HepG2 (cell line): ENCODE measurements around the gene RREB1. TPM values are rescaled to one million over a fixed set of nuclear protein-coding genes. Genes with fewer than 3 reads are reported as not detected.

Experiments used
- AKAP8 ChIP-seq: sonication (generic); formaldehyde crosslinking; IDR thresholded peaks from 2 replicates; pipeline ENCODE4 v1.5.1; 2020; ENCODE audit warnings: mild to moderate bottlenecking, missing genetic modification reagents
- ATM ChIP-seq: fragments of 450-650 bp; IDR thresholded peaks from 2 replicates; pipeline ENCODE4 v1.7.1; 2017; ENCODE audit warnings: mild to moderate bottlenecking, borderline replicate concordance
- CBX1 ChIP-seq: IDR thresholded peaks from one replicate; pipeline ENCODE4 v1.6.1; 2016; ENCODE audit warnings: antibody characterized with exemption, low read depth
- CHCHD3 ChIP-seq: sonication (generic); formaldehyde crosslinking; IDR thresholded peaks from 2 replicates; pipeline ENCODE4 v1.8.0; 2022; ENCODE audit warnings: mild to moderate bottlenecking, missing genetic modification reagents, moderate library complexity
- ELK4 ChIP-seq: sonication (generic); formaldehyde crosslinking; IDR thresholded peaks from 2 replicates; pipeline ENCODE4 v1.9.0; 2021; ENCODE audit warnings: missing genetic modification reagents, borderline replicate concordance
- HOXA9 ChIP-seq: sonication (generic); formaldehyde crosslinking; IDR thresholded peaks from 2 replicates; pipeline ENCODE4 v1.8.1; 2022; ENCODE audit warnings: missing genetic modification reagents, mild to moderate bottlenecking, moderate library complexity, borderline replicate concordance
- KLF9 ChIP-seq: IDR thresholded peaks from 2 replicates; pipeline ENCODE4 v1.6.1; 2016; ENCODE audit warnings: low read depth
- MLX ChIP-seq: IDR thresholded peaks from 2 replicates; pipeline ENCODE4 v1.6.1; 2016
- NFRKB ChIP-seq: fragments of 450-650 bp; IDR thresholded peaks from 2 replicates; pipeline ENCODE4 v1.6.1; 2017
- PHF5A ChIP-seq: IDR thresholded peaks from one replicate; pipeline ENCODE4 v1.6.1; 2018; ENCODE audit warnings: low read depth, missing genetic modification reagents; ENCODE audit not compliant: unreplicated experiment
- POLR2AphosphoS5 ChIP-seq: IDR thresholded peaks from 2 replicates; pipeline ENCODE4 v1.6.1; 2012; ENCODE audit warnings: low read depth, low read length
- PREB ChIP-seq: sonication (generic); formaldehyde crosslinking; IDR thresholded peaks from 2 replicates; pipeline ENCODE4 v1.4.0; 2020; ENCODE audit warnings: missing genetic modification reagents
- SATB2 ChIP-seq: sonication (generic); formaldehyde crosslinking; IDR thresholded peaks from 2 replicates; pipeline ENCODE4 v1.5.0; 2020; ENCODE audit warnings: missing genetic modification reagents
- SP1 ChIP-seq, 2 experiments: fragments of 450-650 bp in 1 of 2; sonication (generic) in 1 of 2; formaldehyde crosslinking in 1 of 2; IDR thresholded peaks; 2 replicates each; pipeline versions ENCODE4 v1.4.0 to v1.6.1; 2016 to 2020; ENCODE audit warnings: missing genetic modification reagents in 1 of 2
- ZMAT5 ChIP-seq: sonication (generic); formaldehyde crosslinking; IDR thresholded peaks from 2 replicates; pipeline ENCODE4 v1.5.0; 2020; ENCODE audit warnings: mild to moderate bottlenecking, low read depth, missing genetic modification reagents, borderline replicate concordance
- ZNF160 ChIP-seq: sonication (generic); formaldehyde crosslinking; IDR thresholded peaks from 2 replicates; pipeline ENCODE4 v1.8.0; 2022; ENCODE audit warnings: mild to moderate bottlenecking, inconsistent platforms, missing genetic modification reagents
- ZNF230 ChIP-seq: sonication (generic); formaldehyde crosslinking; IDR thresholded peaks from 2 replicates; pipeline ENCODE4 v1.4.0; 2020; ENCODE audit warnings: mild to moderate bottlenecking, missing genetic modification reagents
- ZNF234 ChIP-seq: sonication (generic); formaldehyde crosslinking; conservative IDR thresholded peaks from 2 replicates; pipeline ENCODE4 v1.5.1; 2020; ENCODE audit warnings: mild to moderate bottlenecking, missing genetic modification reagents
- ZNF431 ChIP-seq: sonication (generic); formaldehyde crosslinking; IDR thresholded peaks from 2 replicates; pipeline ENCODE4 v1.9.0; 2022; ENCODE audit warnings: missing genetic modification reagents, low read depth, mild to moderate bottlenecking, borderline replicate concordance
- ZNF460 ChIP-seq: sonication (generic); formaldehyde crosslinking; IDR thresholded peaks from 2 replicates; pipeline ENCODE4 v1.5.1; 2020; ENCODE audit warnings: missing genetic modification reagents, mild to moderate bottlenecking, borderline replicate concordance
- ZNF713 ChIP-seq: sonication (generic); formaldehyde crosslinking; IDR thresholded peaks from 2 replicates; pipeline ENCODE4 v1.4.0; 2020; ENCODE audit warnings: mild to moderate bottlenecking, missing genetic modification reagents
- polyA plus RNA-seq, 8 experiments: library from polyadenylated mRNA; depleted of rRNA in 3 of 8; stranded (reverse) in 7 of 8; unstranded in 1 of 8; fragments of >200 nt; fragmentation: Illumina TruSeq in 4 of 8; extraction: Trizol in 4 of 8; gene quantifications; 2 replicates each; pipeline versions ENCODE4 v1.2.1 to v1.2.3, GENCODE V29; 2011 to 2016; ENCODE audit warnings: low read depth in 4 of 8, missing spikeins in 1 of 8, mixed read lengths in 1 of 8; ENCODE audit not compliant: insufficient read depth in 1 of 8
- total RNA-seq, 5 experiments: library from RNA; depleted of rRNA; stranded (reverse); fragments of >200 nt; fragmentation: Illumina TruSeq; extraction: Trizol; gene quantifications; 2 replicates each; pipeline ENCODE4 v1.2.3, GENCODE V29; 2016; ENCODE audit warnings: low read depth in 1 of 5
- TF ChIP-seq, protein P1 (sequence below): sonication (generic); formaldehyde crosslinking; IDR thresholded peaks from 2 replicates; pipeline ENCODE4 v1.9.0; 2021; ENCODE audit warnings: missing genetic modification reagents, borderline replicate concordance
- TF ChIP-seq, protein P2 (sequence below): sonication (generic); formaldehyde crosslinking; IDR thresholded peaks from 2 replicates; pipeline ENCODE4 v1.8.0; 2023; ENCODE audit warnings: mild to moderate bottlenecking, missing genetic modification reagents

RREB1 gene
- total and polyA plus RNA-seq, 2 of the 13 experiments (the other 11 are each of a cell fraction or from before 2014, with no cell fraction given), result 6.1 to 23.2 TPM

DNA sequence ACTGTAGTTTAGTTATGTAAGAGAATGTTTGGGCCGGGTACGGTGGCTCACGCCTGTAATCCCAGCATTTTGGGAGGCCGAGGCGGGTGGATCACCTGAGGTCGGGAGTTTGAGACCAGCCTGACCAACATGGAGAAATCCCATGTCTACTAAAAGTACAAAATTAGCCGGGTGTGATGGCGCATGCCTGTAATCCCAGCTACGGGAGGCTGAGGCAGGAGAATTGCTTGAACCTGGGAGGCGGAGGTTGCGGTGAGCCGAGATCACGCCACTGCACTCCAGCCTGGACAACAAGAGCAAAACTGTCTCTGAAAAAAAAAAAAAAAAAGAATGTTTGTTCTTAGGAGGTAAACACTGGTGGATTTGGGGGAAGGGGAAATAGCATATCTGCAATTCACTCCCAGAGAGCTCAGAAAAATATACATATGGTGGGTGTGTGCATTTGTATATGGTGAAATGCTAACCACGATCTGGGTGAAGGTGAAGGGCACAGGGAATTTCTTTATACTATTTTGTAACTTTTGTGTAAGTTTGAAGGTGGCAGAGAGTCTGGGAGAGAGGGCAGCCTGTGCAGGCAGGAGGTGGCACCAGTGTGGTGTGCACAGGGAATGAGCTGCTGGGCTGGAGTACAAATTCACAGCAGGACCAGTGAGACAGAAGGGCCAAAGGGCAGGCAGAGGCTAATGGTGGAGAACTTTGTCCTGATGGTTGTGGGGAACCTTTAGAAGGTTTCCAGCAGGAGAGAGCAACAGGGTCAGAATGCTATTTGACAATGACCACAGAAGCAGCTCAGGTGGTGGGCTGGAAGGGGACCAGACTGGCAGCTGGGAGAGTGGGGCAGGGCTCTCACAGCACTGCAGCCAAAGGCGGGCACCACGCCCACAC lies 162.8 kb downstream of the RREB1 start (continued):
- TF ChIP-seq SP1 (IDR thresholded peaks at IDR 0.05), result no peak
- no peak; the same call in 1 of the 2 replicates for TF ChIP-seq SP1 (CRISPR knock-in tag; IDR thresholded peaks at IDR 0.05)
- no peak for TF ChIP-seq ZNF230 (CRISPR knock-in tag)
- TF ChIP-seq CBX1, result no peak
- TF ChIP-seq CHCHD3 (CRISPR knock-in tag), result no peak
- no peak; the same call in 1 of the 2 replicates for TF ChIP-seq KLF9 (CRISPR knock-in tag)
- 0 out of 2 replicates have a peak, but pooled peaks have one; percentile 14 for TF ChIP-seq ZNF431
- TF ChIP-seq ELK4 (CRISPR knock-in tag), result no peak
- TF ChIP-seq SATB2 (CRISPR knock-in tag), result 0 out of 2 replicates have a peak, but pooled peaks have one; percentile 16
- TF ChIP-seq MLX (CRISPR knock-in tag), result no peak
- TF ChIP-seq, protein P1, sequence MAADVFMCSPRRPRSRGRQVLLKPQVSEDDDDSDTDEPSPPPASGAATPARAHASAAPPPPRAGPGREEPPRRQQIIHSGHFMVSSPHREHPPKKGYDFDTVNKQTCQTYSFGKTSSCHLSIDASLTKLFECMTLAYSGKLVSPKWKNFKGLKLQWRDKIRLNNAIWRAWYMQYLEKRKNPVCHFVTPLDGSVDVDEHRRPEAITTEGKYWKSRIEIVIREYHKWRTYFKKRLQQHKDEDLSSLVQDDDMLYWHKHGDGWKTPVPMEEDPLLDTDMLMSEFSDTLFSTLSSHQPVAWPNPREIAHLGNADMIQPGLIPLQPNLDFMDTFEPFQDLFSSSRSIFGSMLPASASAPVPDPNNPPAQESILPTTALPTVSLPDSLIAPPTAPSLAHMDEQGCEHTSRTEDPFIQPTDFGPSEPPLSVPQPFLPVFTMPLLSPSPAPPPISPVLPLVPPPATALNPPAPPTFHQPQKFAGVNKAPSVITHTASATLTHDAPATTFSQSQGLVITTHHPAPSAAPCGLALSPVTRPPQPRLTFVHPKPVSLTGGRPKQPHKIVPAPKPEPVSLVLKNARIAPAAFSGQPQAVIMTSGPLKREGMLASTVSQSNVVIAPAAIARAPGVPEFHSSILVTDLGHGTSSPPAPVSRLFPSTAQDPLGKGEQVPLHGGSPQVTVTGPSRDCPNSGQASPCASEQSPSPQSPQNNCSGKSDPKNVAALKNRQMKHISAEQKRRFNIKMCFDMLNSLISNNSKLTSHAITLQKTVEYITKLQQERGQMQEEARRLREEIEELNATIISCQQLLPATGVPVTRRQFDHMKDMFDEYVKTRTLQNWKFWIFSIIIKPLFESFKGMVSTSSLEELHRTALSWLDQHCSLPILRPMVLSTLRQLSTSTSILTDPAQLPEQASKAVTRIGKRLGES, result no peak
- TF ChIP-seq ZNF160 (CRISPR knock-in tag), result no peak
- no peak for TF ChIP-seq ZNF234
- TF ChIP-seq ZNF460 (CRISPR knock-in tag), result no peak
- no peak for TF ChIP-seq PREB (CRISPR knock-in tag)
- TF ChIP-seq ZMAT5 (CRISPR knock-in tag), result no peak
- no peak for TF ChIP-seq PHF5A
- no peak for TF ChIP-seq ZNF713 (CRISPR knock-in tag)
- TF ChIP-seq NFRKB, result no peak
- TF ChIP-seq HOXA9 (CRISPR knock-in tag), result no peak
- TF ChIP-seq POLR2AphosphoS5, result no peak
- TF ChIP-seq, protein P2, sequence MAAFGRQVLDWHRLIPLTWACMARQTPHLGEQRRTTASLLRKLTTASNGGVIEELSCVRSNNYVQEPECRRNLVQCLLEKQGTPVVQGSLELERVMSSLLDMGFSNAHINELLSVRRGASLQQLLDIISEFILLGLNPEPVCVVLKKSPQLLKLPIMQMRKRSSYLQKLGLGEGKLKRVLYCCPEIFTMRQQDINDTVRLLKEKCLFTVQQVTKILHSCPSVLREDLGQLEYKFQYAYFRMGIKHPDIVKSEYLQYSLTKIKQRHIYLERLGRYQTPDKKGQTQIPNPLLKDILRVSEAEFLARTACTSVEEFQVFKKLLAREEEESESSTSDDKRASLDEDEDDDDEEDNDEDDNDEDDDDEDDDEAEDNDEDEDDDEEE, result no peak
- no peak for TF ChIP-seq ATM
- TF ChIP-seq AKAP8, result 0 out of 2 replicates have a peak, but pooled peaks have one; percentile 40
